Naive B cell (primary cell): Measurements from ENCODE around the gene CAMK1D. TPM values are rescaled to one million over a fixed set of nuclear protein-coding genes. Genes with fewer than 3 reads are reported as not detected.

ENCODE experiments used
- ATAC-seq, 2 donors: fragments of 150-1000 bp; cut with Tn5 transposase; 2 replicates each; pipeline ENCODE4 v1.10.0; 2021; ENCODE audit warnings: low read depth in 2 of 2, mild to moderate bottlenecking in 2 of 2, moderate library complexity in 2 of 2
- DNase-seq: peaks from one replicate; pipeline ENCODE4 v3.0.0; 2022
- H3K27ac Mint-ChIP-seq, 6 donors: one replicate each; pipeline ENCODE4 v1.8.0; 2020 to 2022; ENCODE audit warnings: mild to moderate bottlenecking in 6 of 6, mixed read lengths in 6 of 6, moderate library complexity in 5 of 6, inconsistent platforms in 2 of 6
- H3K27me3 Mint-ChIP-seq, 3 donors: one replicate each; pipeline ENCODE4 v1.8.0; 2021 to 2022; ENCODE audit warnings: mixed read lengths in 3 of 3, mild to moderate bottlenecking in 1 of 3
- H3K36me3 Mint-ChIP-seq, 2 donors: one replicate each; pipeline ENCODE4 v1.8.0; 2020 to 2022; ENCODE audit warnings: mixed read lengths in 2 of 2, inconsistent platforms in 1 of 2, mild to moderate bottlenecking in 1 of 2
- H3K4me1 Mint-ChIP-seq, 3 donors: one replicate each; pipeline ENCODE4 v1.8.0; 2020 to 2022; ENCODE audit warnings: mixed read lengths in 3 of 3, inconsistent platforms in 1 of 3, mild to moderate bottlenecking in 1 of 3, moderate library complexity in 1 of 3
- H3K4me3 Mint-ChIP-seq, 8 donors: one replicate each; pipeline ENCODE4 v1.8.0; 2020 to 2022; ENCODE audit warnings: mild to moderate bottlenecking in 8 of 8, mixed read lengths in 8 of 8, moderate library complexity in 8 of 8, inconsistent platforms in 2 of 8
- H3K9me3 Mint-ChIP-seq, 7 donors: one replicate each; pipeline ENCODE4 v1.8.0; 2020 to 2022; ENCODE audit warnings: mixed read lengths in 7 of 7, mild to moderate bottlenecking in 5 of 7, inconsistent platforms in 2 of 7, moderate library complexity in 1 of 7
- polyA plus RNA-seq, 6 donors: library from polyadenylated mRNA; unstranded; fragments of 300-500 nt; fragmentation: Illumina TruSeq; gene quantifications; one replicate each; pipeline ENCODE4 v1.2.3, GENCODE V29; 2021; ENCODE audit warnings: low read depth in 6 of 6

CAMK1D gene
- polyA plus RNA-seq, 6 donors from 2014 or later: 12.2 to 54.1 (median 35.6) TPM

DNA sequence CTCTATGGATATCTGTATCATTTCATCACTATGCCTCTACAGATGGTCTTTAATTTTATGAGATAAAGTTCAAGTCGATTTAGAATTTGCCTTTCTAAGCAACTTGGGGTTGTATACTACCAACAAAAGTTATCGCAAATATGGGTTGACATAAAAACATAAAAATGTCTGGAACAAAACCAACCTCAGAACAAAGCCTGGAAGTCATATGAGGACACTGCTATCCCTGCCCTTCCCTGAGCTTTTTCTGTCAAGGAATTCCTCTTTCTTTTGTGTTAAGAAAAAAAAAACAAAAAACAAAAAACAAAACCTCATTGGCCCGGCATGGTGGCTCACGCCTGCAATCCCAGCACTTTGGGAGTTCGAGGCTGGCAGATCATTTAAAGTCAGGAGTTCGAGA, 319.3 kb downstream of the CAMK1D start:
- ATAC-seq (no peak), DNase-seq (no peak)
- no peaks in the 10 kb centered on the region for H3K27me3 Mint-ChIP-seq
- H3K9me3 Mint-ChIP-seq: peaks cover 0 to 8% (median 2%) of the 10 kb centered on the region in 7 donors
- no peak overlapping the region for H3K27ac Mint-ChIP-seq
- H3K36me3 Mint-ChIP-seq: peaks cover 12 to 20% of the 10 kb centered on the region in 2 donors
- peaks cover 0 to 16% (median 0%) of the 10 kb centered on the region in 3 donors for H3K4me1 Mint-ChIP-seq
- H3K4me3 Mint-ChIP-seq: no peak overlapping the region

DNA sequence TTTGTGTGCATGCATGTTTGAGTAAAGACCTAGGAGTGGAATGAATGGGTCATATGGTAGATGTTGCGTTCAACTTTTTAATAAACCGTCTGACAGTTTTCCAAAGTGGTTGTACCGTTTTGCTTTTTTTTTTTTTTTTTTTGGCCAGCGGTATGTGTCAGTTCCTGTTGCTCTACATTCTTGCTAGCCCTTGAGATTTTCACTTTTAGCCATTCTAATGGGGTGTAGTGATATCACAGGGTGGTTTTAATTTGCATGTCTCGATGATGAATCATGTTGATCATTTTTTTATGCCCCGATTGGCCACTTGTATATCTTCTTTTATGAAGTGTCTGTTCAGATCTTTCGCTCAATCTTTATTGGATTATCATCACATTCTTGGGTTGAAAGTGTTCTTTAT, 320.7 kb downstream of the CAMK1D start:
- Mint-ChIP-seq H3K9me3 (peaks cover 0 to 8% (median 2%) of the 10 kb centered on the region in 7 donors), H3K36me3 (peaks cover 12 to 20% of the 10 kb centered on the region in 2 donors), H3K27me3 (no peaks in the 10 kb centered on the region), H3K27ac (no peak overlapping the region), H3K4me1 (peaks cover 0 to 12% (median 1%) of the 10 kb centered on the region in 3 donors), H3K4me3 (no peak overlapping the region)
- no peak for ATAC-seq
- DNase-seq: no peak

- DNase-seq (no peak), ATAC-seq (no peak)
- Mint-ChIP-seq H3K27me3 (no peaks in the 10 kb centered on the region), H3K4me3 (no peak overlapping the region), H3K9me3 (peaks cover 0 to 4% (median 0%) of the 10 kb centered on the region in 7 donors), H3K4me1 (peaks cover 6 to 28% (median 15%) of the 10 kb centered on the region in 3 donors), H3K36me3 (peaks cover 29 to 47% of the 10 kb centered on the region in 2 donors), H3K27ac (peak overlapping the region in 2 of 6 donors; percentile 13 to 15)
Measured at GRCh38 chr10:12675186-12675585, 325.8 kb downstream of the CAMK1D start.

GRCh38 chr10:12679636-12680035, 330.3 kb downstream of the CAMK1D start:
- Mint-ChIP-seq H3K27me3 (no peaks in the 10 kb centered on the region), H3K36me3 (peaks cover 22 to 49% of the 10 kb centered on the region in 2 donors), H3K9me3 (peaks cover 0 to 3% (median 0%) of the 10 kb centered on the region in 7 donors), H3K4me1 (peaks cover 13 to 30% (median 24%) of the 10 kb centered on the region in 3 donors), H3K4me3 (no peak overlapping the region), H3K27ac (peak overlapping the region in 2 of 6 donors; percentile 10 to 25)
- ATAC-seq (no peak), DNase-seq (no peak)

GRCh38 chr10:12681252-12681651, 331.9 kb downstream of the CAMK1D start:
- Mint-ChIP-seq H3K27ac (peak overlapping the region in 3 of 6 donors; percentile 13 to 84 (median 53)), H3K4me1 (peaks cover 13 to 20% (median 17%) of the 10 kb centered on the region in 3 donors), H3K36me3 (peaks cover 15 to 37% of the 10 kb centered on the region in 2 donors), H3K9me3 (peaks cover 0 to 3% (median 0%) of the 10 kb centered on the region in 7 donors), H3K27me3 (no peaks in the 10 kb centered on the region), H3K4me3 (peak overlapping the region in 1 of 8 donors; percentile 6)
- no peak for DNase-seq
- no peak for ATAC-seq

- Mint-ChIP-seq H3K27ac (no peak overlapping the region), H3K9me3 (no peaks in the 10 kb centered on the region), H3K36me3 (peaks cover 3 to 12% of the 10 kb centered on the region in 2 donors), H3K4me1 (peaks cover 10 to 23% (median 13%) of the 10 kb centered on the region in 3 donors), H3K4me3 (no peak overlapping the region), H3K27me3 (no peaks in the 10 kb centered on the region)
- no peak for DNase-seq
- no peak for ATAC-seq
Measured at GRCh38 chr10:12684784-12685183, 335.4 kb downstream of the CAMK1D start.

GRCh38 chr10:12685261-12686058, 336.1 kb downstream of the CAMK1D start:
- no peak for DNase-seq
- Mint-ChIP-seq H3K4me3 (no peak overlapping the region), H3K27me3 (no peaks in the 10 kb centered on the region), H3K36me3 (peaks cover 0 to 9% of the 10 kb centered on the region in 2 donors), H3K27ac (peak overlapping the region in 1 of 6 donors; percentile 47), H3K4me1 (peaks cover 16 to 26% (median 17%) of the 10 kb centered on the region in 3 donors), H3K9me3 (no peaks in the 10 kb centered on the region)
- no peak for ATAC-seq

GRCh38 chr10:12687996-12688395, 338.6 kb downstream of the CAMK1D start:
- H3K27ac Mint-ChIP-seq: peak overlapping the region in 4 of 6 donors; percentile 4 to 80 (median 34)
- DNase-seq (no peak), ATAC-seq (no peak)
- peaks cover 0 to 4% of the 10 kb centered on the region in 2 donors for H3K36me3 Mint-ChIP-seq
- H3K4me3 Mint-ChIP-seq: no peak overlapping the region
- H3K9me3 Mint-ChIP-seq: no peaks in the 10 kb centered on the region
- no peaks in the 10 kb centered on the region for H3K27me3 Mint-ChIP-seq
- peaks cover 13 to 33% (median 19%) of the 10 kb centered on the region in 3 donors for H3K4me1 Mint-ChIP-seq

GRCh38 chr10:12689893-12690292, 340.5 kb downstream of the CAMK1D start:
- Mint-ChIP-seq H3K4me3 (no peak overlapping the region), H3K36me3 (peaks cover 0 to 4% of the 10 kb centered on the region in 2 donors), H3K4me1 (peaks cover 13 to 34% (median 19%) of the 10 kb centered on the region in 3 donors), H3K27me3 (no peaks in the 10 kb centered on the region), H3K9me3 (no peaks in the 10 kb centered on the region), H3K27ac (peak overlapping the region in 2 of 6 donors; percentile 21 to 58)
- ATAC-seq (no peak), DNase-seq (no peak)

DNA sequence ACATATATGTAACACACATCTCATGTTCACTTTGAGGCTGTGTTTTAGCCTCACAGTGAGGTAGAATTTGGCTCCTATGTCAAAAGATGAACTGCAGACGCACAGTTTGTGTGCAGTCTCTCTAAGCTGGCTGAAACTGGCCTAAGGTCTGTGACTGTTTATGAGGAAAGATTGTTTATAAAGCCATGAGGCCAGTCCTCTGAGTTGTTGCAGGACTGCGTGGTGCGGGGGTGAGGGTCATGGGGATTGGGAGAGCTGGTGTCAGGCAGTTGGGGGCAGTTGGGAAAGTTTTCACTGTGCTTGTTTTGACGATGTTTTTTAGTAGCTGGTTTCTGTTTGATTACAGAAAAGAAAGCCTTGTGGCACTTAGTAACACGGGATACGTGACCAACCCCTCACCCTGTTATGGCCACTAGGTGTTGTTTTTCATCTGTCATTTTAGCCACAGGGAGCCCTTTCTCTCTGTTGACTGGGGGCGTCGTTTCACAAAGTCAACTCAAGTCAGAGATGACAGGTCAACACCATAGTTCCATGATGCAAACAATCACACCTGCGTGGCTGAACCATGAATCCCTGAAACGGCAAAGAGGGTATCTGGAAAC, 341.3 kb downstream of the CAMK1D start:
- Mint-ChIP-seq H3K4me1 (peaks cover 13 to 34% (median 19%) of the 10 kb centered on the region in 3 donors), H3K36me3 (peaks cover 0 to 4% of the 10 kb centered on the region in 2 donors), H3K9me3 (no peaks in the 10 kb centered on the region), H3K27ac (peak overlapping the region; percentile 21 to 83 (median 60)), H3K4me3 (no peak overlapping the region), H3K27me3 (no peaks in the 10 kb centered on the region)
- DNase-seq (no peak), ATAC-seq (no peak)

GRCh38 chr10:12691596-12691995, 342.2 kb downstream of the CAMK1D start:
- ATAC-seq (no peak), DNase-seq (no peak)
- Mint-ChIP-seq H3K27me3 (no peaks in the 10 kb centered on the region), H3K36me3 (peaks cover 0 to 4% of the 10 kb centered on the region in 2 donors), H3K4me1 (peaks cover 13 to 34% (median 19%) of the 10 kb centered on the region in 3 donors), H3K27ac (peak overlapping the region in 1 of 6 donors; percentile 8), H3K9me3 (no peaks in the 10 kb centered on the region), H3K4me3 (no peak overlapping the region)

DNA sequence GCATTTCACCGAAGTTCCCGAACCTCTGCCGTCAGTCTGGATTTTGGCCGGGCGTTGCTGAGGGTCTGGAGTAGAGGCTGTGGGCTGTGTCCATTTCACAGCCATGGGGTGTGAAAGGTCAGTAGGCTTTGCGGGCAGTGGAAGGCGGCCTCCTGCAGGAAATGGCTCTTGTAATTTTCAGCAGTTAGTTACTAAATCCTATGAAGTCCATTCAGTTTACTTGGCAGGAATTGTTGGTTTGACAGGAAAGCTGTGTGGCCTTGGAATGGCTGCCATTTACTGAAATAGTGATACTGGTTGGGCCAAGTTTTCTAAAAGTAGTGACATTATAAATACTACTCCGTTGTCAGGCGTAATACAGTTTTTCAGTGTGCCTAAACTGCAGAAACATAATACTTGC, 348.4 kb downstream of the CAMK1D start:
- H3K4me3 Mint-ChIP-seq: no peak overlapping the region
- DNase-seq (no peak), ATAC-seq (no peak)
- peaks cover 8 to 18% (median 18%) of the 10 kb centered on the region in 3 donors for H3K4me1 Mint-ChIP-seq
- peak overlapping the region in 2 of 6 donors; percentile 87 to 91 for H3K27ac Mint-ChIP-seq
- H3K27me3 Mint-ChIP-seq: no peaks in the 10 kb centered on the region
- no peaks in the 10 kb centered on the region for H3K9me3 Mint-ChIP-seq
- H3K36me3 Mint-ChIP-seq: peaks cover 13 to 15% of the 10 kb centered on the region in 2 donors

- no peak for DNase-seq
- H3K27me3 Mint-ChIP-seq: no peaks in the 10 kb centered on the region
- H3K9me3 Mint-ChIP-seq: no peaks in the 10 kb centered on the region
- peaks cover 13 to 15% of the 10 kb centered on the region in 2 donors for H3K36me3 Mint-ChIP-seq
- H3K27ac Mint-ChIP-seq: peak overlapping the region in 1 of 6 donors; percentile 14
- ATAC-seq: no peak
- H3K4me1 Mint-ChIP-seq: peaks cover 6 to 18% (median 14%) of the 10 kb centered on the region in 3 donors
- H3K4me3 Mint-ChIP-seq: no peak overlapping the region
Measured at GRCh38 chr10:12699258-12699700, 349.9 kb downstream of the CAMK1D start.
